Endometrial microvascular endothelial cells (primary cell): ENCODE data around the gene DIS3L2. TPM values are rescaled to one million over a fixed set of nuclear protein-coding genes. Genes with fewer than 3 reads are reported as not detected.
"Not testable (repeated sequence)": the region's sequence is repeated elsewhere in the genome, so short reads cannot be mapped to it uniquely, and the experiment has no call there.

Experiments
- in situ Hi-C: cut with HindIII; loops from 2 replicates; pipeline ENCODE4 v1.10.0; 2017; ENCODE audit warnings: low sequenced_read_pairs, low pct_unique_long_range_greater_than_20kb; ENCODE audit errors: inconsistent ontology term
- total RNA-seq: library from RNA; depleted of rRNA; stranded (reverse); fragments of >200 nt; gene quantifications from one replicate; pipeline ENCODE4 v1.2.3, GENCODE V29; 2015; ENCODE audit errors: inconsistent ontology term

The DIS3L2 gene
- total RNA-seq, 1 donor from 2014 or later = 25.8 TPM

DNA sequence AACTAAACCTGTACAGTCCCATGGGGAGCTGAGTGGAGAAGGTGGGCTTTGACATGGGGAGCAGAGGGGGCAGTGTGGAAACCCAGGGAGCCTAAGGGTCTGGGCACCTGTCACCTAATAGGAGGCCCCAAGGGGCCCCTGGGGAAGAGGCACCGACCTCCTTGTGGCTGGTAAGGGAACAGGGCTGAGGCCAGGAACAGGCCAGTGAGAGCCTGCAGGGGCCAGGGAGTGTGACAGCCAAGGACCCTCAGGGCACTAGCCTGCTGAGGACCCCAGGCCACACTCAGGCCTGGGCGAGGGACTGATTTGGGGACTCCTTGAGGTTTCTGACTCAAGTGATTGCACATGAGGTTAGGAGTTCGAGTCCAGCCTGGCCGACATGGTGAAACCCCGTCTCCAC lies 392.6 kb downstream of the DIS3L2 start:
- in situ Hi-C loops = no loop called here

DNA sequence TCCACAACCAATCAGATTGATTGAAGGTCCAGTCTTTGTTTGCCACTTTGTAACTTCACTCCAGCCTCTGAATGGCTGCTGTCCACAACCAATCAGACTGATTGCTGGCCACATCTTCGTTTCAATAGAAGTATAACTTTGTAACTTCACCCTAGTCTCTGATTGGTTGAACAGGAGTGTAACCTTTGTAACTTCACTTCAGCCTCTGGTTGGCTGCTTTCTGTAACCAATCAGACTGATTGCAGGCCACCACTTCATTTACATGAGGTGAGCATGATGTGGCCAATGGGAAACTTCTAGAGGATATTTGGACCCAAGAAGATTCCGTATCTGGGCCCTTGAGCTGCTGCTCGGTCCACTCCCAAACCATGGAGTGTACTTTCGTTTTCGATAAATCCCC lies 400.1 kb downstream of the DIS3L2 start:
- in situ Hi-C loops = no loop called here

DNA sequence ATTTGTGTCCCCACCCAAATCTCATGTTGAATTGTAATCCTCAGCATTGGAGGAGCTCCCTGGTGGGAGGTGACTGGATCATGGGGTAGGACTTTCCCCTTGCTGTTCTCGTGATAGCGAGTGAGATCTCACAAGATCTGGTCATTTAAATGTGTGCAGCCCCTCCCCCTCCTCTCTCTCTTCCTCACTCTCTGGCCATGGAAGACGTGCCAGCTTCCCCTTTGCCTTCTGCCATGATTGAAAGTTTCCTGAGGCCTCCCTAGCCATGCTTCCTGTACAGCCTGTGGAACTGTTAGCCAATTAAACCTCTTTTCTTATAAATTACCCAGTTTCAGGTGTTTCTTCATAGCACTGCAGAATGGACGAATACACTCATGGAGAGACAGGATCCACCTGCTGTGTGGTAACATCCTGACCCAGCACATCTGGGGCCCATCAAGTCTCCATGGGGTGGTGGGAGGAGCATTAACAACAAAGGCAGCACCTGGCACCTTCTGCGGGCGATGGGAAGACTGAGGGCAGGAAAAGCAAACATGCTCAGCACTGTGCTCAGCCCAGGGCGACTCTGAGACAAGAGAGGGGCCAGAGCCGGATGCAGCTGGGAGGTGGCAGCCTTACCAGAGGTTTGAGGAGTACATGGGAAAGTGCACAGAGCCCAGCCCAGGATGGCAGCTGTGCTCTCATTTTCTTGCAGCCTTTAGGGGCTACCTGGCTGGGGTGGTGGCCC lies 400.8 kb downstream of the DIS3L2 start:
- in situ Hi-C loops = no loop called here

DNA sequence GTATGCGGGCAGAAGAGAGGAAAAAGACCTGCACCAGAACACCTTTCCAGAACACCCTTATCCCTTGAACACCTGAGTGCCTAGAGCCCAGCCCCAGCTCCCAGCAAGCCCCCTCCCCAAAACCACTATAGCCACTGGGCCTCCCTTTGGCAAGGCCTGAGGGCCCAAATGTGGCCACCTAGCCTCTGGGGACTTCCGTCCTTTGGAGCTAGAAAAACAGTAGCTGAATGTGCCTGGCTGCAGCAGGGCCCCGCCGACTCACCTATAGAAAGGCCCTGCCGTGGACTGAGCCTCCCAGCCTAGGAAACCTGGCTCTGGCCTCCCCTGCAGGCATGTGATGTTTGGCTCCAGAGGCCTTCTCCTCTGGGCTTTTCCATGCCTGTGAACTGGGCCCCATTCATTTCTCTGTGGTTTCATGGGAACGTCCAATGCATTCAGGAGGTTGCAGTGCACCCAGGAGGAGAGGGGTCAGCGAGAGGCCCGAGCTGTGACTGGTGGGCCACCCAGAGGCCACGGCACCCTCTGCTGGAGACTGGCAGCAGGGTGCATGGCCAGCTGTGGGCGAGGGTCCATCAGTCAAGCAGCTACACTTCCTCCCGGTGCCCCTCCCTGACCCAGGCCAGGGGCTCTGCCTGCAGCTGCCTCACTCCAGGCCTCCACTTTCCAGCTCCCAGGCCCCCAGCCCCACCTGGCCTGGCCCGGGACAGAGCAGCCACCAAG lies 401.7 kb downstream of the DIS3L2 start:
- in situ Hi-C loops = not testable (repeated sequence)

DNA sequence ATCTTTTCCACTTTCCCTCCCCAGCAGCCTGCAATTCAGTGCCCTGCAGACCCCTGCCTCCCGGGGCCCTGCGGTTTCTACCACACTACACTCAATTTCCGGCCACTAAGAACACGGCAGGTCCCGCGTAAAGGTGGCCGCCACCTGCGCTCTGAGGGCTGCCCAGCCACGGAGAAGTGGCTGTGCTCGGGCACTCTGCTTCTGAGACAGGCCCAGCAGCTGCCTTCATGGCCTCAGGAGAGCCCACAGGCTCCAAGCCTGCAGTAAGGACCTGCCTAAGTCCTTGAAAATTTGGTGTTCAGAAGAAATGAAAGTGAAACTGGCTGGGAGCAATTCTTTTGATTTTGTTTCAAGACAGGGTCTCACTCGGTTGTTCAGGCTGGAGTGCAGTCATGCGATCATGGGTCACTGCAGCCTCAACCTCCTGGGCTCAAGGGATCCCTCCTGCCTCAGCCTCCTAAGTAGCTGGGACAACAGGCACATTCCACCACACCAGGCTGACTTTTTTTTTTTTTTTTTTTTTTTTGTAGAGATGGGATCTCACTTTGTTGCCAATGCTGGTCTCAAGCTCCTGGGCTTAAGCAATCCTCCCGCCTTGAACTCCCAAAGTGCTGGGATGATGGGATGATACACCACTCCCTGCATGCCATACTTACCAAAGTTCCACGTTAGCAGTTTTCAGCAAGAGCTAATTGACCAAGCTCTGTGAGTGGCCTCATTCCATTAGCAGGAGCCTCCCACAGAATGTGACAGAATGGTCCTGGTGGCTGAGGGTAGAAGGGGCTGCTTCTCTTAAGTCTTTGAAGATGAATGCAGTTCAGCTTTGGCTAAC lies 402.5 kb downstream of the DIS3L2 start:
- in situ Hi-C loops = no loop called here

DNA sequence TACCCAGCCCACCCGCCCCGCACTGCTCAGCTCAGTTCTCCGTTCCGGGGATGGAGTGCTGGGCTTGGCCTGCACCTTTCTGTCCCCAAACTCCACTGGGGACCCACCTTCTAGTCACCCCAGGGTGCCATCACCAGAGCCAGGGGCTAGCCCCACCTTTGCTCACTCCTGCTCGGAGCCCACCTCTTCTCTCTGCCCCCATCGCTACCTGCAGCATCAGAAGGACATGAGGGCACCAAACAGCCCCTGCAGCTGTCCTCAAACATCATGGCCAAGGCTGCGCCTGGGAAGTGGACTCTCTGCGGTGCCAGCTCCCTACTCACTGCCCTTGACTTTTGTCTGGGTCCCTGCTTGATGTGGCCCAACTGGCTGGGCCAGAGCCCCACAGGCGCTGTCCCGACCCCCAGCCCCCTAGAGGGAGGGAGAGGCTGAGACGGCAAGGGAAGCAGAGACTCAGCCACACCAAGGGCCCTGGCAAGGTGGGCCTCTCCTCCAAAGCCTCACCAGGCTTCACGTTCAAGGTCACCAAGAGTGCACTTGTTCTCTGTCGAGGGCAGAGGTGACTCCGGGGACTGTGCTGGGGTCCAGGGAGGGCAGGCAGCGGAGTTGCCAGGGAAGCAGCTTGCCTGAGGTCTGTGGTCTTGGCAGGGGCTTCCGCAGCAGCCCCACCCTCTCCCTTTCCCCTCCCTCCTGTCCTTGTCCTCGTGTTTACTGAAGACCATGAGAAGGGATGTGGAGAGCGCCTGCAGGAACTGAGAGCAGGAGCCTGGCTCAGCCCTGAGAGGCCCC lies 403.5 kb downstream of the DIS3L2 start:
- in situ Hi-C loops = not testable (repeated sequence)

DNA sequence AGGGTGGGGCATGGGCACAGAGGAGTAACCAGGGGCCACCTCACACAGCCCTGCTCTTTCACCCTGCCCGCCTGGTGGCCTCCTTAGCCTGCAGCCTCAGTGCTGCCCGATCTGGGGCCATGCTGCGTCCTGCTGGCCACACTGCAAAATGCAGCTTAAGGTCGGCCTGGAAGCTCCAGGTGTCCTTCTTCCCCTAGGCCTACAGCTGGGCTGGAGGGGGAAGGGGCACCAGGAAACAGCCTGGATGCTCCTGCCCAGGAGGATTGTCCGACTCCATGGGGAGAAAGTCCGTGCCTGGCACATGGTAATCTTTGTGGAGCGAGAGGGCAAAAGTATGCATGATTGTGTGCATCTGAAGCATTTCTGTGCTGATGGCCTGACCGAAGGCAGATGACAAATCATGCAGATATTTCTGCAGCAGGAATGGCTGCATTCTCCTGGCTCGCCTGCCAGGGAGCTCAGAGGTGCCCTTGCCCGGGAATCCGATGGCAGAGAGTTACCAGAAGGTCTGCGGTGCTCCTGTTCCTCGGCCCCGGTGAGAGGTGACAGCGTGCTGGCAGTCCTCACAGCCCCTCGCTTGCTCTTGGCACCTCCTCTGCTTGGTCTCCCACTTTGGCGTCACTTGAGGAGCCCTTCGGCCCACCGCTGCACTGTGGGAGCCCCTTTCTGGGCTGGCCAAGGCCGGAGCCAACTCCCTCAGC lies 404.3 kb downstream of the DIS3L2 start:
- in situ Hi-C loops = no loop called here

DNA sequence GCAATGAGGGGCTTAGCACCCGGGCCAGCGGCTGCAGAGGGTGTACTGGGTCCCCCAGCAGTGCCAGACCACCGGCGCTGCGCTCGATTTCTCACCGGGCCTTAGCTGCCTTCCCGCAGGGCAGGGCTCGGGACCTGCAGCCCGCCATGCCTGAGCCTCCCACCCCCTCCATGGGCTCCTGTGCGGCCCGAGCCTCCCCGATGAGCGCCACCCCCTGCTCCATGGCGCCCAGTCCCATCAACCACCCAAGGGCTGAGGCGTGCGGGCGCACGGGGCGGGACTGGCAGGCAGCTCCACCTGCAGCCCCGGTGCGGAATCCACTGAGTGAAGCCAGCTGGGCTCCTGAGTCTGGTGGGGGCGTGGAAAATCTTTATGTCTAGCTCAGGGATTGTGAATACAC lies 404.9 kb downstream of the DIS3L2 start:
- in situ Hi-C loops = not testable (repeated sequence)

DNA sequence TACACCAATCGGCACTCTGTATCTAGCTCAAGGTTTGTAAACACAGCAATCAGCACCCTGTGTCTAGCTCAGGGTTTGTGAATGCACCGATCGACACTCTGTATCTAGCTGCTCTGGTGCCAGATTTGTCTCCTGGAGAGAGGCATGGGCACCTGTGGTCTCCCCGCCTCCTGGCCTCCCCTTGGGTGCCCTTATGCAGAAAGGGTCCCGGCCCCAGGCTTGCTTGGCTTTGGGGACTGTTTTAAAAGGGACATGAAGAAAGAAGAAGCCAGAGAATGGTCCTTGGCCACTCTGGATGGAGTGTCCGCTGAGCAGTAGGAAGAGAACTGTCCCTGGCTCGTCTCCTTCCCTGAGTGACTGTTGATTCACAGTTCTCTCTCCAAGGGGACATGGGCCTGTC lies 405.5 kb downstream of the DIS3L2 start:
- in situ Hi-C loops = no loop called here

DNA sequence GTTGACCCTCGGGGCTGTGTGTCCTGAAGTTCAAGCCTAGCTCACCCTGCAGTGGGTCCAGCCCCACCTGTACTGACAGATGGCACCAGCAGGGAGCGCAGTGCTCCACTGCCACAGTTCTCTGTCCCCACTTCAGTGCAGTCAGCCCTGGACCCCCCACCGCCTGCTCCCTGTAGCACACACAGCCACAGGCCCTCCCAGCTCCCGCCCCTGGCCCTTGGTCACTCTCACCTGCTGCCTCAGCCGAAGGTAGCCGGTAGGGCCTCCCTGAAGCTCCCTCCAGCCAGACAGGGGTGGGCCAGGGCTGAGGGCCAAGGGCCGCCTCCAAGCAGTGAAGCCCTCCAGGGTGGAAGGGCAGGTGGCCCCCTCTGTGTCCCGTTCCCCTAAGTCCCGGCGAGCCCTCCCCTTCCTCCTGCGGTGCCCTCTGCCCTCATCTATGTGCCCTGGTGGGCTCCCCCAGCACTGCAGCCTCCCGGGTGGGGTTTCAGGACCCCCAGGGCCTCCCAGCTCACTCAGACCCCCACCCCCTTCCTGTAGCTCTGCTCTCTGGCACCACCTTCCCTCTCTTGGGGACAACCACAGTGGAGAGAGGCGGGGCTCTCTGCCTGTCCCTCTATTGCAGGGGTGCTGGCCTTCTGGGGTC lies 406.2 kb downstream of the DIS3L2 start:
- in situ Hi-C loops = no loop called here

DNA sequence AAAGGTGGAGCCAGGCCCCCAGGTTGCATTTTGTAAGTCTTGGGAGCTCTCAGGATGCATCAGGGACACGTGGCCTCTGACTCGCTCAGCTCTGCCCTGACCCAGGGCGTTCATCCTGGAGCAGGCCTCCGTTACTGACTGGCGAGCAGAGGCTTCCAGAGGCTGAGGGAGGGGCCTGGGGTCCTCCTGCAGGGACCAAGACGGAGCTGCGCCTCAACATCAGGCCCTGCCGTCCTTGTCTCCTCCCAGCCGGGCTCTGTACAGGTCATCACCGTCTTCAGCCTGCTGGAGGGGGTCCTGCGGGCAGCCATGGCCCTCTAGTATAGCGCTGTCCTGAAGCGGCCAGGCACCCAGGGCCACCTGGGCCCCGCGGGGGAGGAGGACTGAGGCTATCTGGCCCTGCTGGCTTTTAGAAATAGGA lies 406.8 kb downstream of the DIS3L2 start:
- in situ Hi-C loops = no loop called here

DNA sequence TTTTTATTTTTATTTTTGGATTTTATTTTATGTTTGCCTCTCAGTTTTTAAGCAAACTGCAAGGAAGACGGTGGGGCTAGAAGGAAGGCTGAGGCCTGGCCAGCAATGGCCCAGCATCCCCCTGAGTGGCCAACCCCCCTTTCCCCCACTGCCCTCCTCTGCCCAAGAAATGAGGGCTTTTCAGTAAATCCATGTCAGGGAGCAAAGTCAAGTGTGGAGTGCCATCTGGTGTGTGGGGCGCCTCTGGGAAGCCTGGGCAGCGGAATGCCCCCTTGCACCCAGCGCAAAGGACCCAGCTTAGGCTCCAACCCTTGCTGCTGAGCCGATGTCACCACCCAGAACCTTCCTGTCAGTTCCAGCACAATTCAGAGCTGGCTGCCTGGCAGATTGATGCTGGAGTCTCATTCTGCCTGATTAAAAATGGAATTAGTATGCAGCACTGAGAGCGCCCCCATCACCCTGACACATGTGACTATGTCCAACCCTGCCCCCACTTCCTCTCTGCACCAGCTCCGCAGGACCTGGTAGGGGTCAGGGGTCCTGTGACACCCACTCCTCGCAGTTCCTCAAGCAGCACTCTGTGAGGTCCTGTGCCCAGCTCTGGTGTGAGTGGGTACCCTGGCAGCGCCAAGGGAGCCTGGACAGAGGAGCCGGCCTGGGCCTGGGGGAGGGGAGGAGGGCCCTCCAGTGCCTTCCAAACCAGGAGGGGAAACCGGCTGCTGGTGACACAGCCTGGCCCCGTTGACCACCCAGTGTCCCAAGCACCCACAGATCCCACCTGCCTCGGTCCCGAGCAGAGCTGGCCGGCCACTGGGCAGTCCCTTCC lies 407.8 kb downstream of the DIS3L2 start:
- in situ Hi-C loops = no loop called here

DNA sequence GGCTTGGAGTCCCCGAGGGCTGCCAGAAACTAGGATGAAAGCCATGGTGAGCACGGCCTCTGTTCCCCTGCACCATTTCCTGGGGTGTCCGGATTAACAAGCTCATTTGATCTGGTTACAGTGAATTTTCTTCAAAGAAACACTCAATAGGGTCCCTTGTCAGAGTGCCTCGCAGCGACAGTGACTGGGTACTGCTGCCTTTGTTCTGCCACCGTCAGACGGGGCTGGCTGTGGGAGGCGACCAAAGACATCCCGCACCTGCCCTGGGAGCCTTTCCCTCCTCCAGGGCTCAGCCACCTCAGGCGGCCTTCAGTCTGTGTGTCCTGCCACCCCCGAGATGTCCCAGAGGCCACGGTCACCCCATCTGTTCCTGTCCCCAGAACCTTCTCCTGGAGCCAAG lies 408.5 kb downstream of the DIS3L2 start:
- in situ Hi-C loops = not testable (repeated sequence)

DNA sequence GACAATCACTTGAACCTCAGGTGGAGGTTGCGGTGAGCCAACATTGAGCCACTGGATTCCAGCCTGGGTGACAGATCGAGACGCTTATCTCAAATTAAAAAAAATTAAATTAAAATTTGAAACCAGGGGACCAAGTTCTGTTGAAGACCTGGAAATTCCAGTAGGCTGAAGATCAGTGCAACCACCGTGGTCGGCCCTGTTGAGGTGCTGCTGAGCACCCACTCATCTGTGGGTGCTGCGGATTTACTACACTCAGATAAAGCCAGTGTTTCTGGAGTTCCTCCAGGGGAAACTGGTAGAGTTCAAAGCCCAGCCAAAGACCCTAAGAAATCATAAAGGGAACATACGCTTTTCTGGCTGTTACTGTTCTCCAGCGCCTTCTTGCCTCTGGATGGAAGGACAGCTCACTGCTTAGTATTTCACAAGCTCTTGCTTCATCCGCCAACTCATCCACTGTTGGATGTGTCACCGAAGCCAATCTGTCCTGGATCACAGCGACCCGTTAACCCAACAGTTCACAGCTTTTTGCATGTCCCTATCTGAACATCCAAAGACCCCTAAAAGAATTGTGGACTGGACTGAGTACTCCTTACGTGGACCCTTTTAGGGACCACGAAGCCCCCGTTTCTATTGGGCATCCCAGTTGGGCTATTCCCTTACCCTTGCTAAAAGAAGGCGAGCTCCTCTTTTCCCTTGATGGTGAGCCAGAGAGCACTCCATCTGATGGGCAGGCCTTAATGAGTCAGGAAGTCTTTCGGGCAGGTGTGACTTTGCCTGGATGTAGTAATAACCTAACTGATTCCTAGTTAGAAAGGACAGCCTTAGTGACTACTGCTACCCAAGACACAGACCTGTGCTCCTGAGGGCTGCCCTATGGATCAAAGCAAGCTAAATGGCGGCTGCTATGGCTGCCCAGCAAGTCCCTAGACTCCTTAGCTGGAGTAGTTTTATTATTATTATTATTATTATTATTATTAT lies 411.0 kb downstream of the DIS3L2 start:
- in situ Hi-C loops = no loop called here

DNA sequence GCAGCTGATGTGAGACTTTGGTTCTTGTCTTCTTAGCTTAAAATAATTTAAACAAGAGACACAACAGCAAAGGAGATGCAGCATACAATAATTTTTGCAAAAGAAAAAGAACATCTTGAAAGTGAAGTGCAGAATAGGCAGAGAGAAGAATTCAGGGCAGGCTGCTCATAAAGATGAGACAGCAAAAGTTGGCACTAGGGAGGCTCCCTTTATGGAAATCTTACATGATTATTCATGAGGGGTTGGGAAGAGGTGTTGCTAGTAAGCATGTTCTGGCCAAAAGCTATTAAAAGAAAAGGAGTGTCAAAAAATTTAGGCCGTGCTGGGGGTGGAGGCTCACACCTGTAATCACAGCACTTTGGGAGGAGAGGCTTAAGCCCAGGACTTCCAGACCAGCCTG lies 412.8 kb downstream of the DIS3L2 start:
- in situ Hi-C loops = no loop called here

DNA sequence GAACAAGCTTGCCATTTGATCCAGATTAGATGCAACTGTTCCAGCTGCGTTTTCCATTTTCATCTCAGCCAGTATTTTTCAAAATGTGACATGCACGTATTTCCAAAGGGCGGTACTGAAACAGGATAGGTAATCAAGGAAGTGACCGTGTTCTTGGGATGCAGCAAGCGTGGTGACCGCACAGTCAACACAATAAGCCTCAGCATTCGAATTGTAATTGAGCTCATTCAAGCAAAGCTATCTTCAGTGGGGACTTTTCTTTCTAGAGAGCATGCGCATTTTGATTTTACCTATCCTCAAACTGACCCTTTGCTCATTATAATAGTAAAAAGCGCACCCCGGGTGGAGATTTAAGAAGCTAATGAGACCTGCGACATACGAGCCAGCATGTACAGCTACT lies 413.7 kb downstream of the DIS3L2 start:
- in situ Hi-C loops = no loop called here
